HepG2 (cell line): Measurements from ENCODE around the gene TREML4. TPM values are rescaled to one million over a fixed set of nuclear protein-coding genes. Genes with fewer than 3 reads are reported as not detected.

Experiments used
- DZIP1 ChIP-seq: sonication (generic); formaldehyde crosslinking; IDR thresholded peaks from 2 replicates; pipeline ENCODE4 v1.5.0; 2020; ENCODE audit warnings: mild to moderate bottlenecking, missing genetic modification reagents
- PRDM15 ChIP-seq: sonication (generic); formaldehyde crosslinking; IDR thresholded peaks from 2 replicates; pipeline ENCODE4 v1.4.0; 2020; ENCODE audit warnings: missing genetic modification reagents
- TCF7L2 ChIP-seq: IDR thresholded peaks from 2 replicates; pipeline ENCODE4 v1.6.1; 2011; ENCODE audit warnings: mild to moderate bottlenecking, low read depth, low read length, moderate library complexity
- TRIM24 ChIP-seq: sonication (generic); formaldehyde crosslinking; IDR thresholded peaks from 2 replicates; pipeline ENCODE4 v1.8.0; 2022; ENCODE audit warnings: mild to moderate bottlenecking, missing genetic modification reagents
- ZBTB39 ChIP-seq: sonication (generic); formaldehyde crosslinking; IDR thresholded peaks from 2 replicates; pipeline ENCODE4 v1.5.0; 2020; ENCODE audit warnings: missing genetic modification reagents
- ZBTB42 ChIP-seq: sonication (generic); formaldehyde crosslinking; IDR thresholded peaks from 2 replicates; pipeline ENCODE4 v1.5.0; 2020; ENCODE audit warnings: mild to moderate bottlenecking, missing genetic modification reagents
- ZNF33B ChIP-seq: sonication (generic); formaldehyde crosslinking; IDR thresholded peaks from 2 replicates; pipeline ENCODE4 v1.5.1; 2020; ENCODE audit warnings: mild to moderate bottlenecking, missing genetic modification reagents
- polyA plus RNA-seq, 8 experiments: library from polyadenylated mRNA; depleted of rRNA in 3 of 8; stranded (reverse) in 7 of 8; unstranded in 1 of 8; fragments of >200 nt; fragmentation: Illumina TruSeq in 4 of 8; extraction: Trizol in 4 of 8; gene quantifications; 2 replicates each; pipeline versions ENCODE4 v1.2.1 to v1.2.3, GENCODE V29; 2011 to 2016; ENCODE audit warnings: low read depth in 4 of 8, missing spikeins in 1 of 8, mixed read lengths in 1 of 8; ENCODE audit not compliant: insufficient read depth in 1 of 8
- total RNA-seq, 5 experiments: library from RNA; depleted of rRNA; stranded (reverse); fragments of >200 nt; fragmentation: Illumina TruSeq; extraction: Trizol; gene quantifications; 2 replicates each; pipeline ENCODE4 v1.2.3, GENCODE V29; 2016; ENCODE audit warnings: low read depth in 1 of 5

The TREML4 gene
- total and polyA plus RNA-seq, 2 of the 13 experiments (the other 11 are each of a cell fraction or from before 2014, with no cell fraction given) = not detected

GRCh38 chr6:41200901-41201763, 27.0 kb upstream of the TREML4 start, which contains the start of gene TREML2 (continued):
- TF ChIP-seq DZIP1 (CRISPR knock-in tag) (no peak), PRDM15 (no peak), ZBTB39 (CRISPR knock-in tag) (no peak), ZNF33B (CRISPR knock-in tag) (no peak), TRIM24 (no peak), ZBTB42 (CRISPR knock-in tag) (no peak), TCF7L2 (no peak)
- TF ChIP-seq, all 625 proteins: peak for 0
